NK-92 treated with Interleukin-12 subunit alpha and Interleukin-12 subunit beta, amount 100 ng/mL, for 24 hours (cell line): Measurements from ENCODE around the gene CCDC33.

Experiments
- DNase-seq: peaks from one replicate; lab custom pipeline; 2025; lab: John Stamatoyannopoulos, UW

Gene CCDC33

DNA sequence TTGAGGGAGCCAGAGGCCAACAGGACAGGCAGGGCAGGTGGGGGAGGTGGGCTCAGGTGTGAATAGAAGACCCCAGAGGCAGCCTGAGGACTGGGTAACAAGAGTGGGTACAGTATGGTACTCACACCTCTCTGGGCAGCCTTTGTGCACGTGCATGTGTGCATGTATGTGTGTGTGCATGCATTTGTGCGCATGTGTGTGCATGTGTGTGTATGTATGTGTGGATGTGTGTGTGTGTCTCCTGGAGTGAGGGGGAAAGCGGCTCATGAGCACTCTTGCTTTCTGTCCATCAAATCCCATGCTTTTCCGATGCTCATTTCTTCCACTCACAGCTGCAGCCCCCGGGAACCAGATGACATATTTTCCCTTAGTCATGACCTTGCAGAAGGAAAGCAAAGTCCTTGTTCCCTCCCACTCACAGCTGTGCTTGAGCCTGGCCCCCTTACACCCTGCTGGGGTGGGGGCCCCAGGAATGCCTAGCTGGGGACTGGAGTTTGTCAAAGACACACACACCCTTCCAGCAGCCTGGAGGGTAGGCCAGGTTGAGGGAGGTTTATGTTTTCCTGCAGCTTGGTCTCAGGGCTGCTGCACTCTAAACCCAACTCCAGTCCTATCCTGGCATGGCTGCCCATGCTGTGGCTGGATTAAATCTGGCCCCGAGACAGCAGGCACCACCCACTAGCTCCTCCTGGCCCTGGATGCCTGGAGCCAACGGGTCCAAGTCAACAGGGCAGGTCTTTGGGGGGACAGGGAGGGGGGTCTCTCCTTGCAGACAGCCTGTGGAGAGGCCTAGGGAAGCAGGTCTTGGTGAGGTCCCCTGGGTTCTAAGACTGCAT is 22.5 kb downstream of the CCDC33 start:
- DNase-seq = no peak

DNA sequence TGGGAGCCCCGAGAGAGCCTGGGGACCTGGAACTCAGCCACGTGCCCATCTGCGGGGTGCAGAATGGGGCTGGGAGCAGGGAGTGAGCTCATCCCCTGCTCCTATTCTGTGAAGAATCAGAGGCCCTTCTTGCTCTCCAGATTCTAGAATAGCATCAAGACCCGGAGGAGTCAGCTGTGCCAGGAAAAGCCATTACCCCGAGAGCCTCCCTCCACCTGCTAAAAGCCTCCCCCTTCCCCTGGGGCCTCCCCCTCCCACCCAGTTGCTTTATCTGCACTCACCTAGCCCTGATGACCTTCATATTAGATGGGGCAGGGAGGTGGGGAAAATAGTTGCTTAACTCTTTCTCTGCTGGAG is 23.1 kb downstream of the CCDC33 start:
- no peak for DNase-seq

DNA sequence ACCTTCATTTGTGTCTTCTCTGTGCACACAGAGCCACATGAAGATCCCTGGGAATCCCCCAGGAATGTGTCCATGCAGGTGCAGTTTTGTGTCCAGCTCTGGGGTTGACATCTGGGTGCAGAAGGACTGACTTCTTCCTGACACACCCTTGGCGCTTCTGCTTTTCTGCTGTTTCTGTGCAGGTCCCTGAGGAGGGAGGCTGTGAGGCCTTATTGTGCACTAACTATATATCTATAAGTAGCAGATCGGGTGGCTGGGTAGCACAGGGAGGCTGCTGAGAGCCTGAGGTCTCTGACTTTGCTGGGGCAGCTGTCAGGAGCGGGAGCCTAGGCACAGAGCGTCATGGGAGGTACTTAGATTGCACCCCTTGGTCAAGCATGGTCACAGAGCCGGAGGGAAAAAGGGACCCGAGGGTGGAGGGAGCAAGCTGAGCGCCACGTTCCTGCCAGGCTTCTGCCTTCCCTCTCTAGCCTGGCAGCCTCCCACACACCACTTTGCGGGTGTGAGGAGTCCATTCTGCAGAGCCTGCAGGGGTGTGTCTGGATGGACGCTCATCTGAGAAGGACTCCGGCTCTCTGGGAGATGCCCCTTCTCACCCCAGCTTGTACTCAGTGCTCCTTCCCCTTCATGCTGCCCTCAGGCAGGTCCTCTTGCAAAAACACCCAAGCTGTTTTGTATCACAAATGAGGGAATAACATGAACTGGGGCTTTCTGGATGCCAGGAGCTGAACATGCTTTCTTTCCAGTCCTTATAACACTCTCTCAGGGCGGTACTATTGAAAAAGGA is 23.9 kb downstream of the CCDC33 start:
- DNase-seq = no peak

DNA sequence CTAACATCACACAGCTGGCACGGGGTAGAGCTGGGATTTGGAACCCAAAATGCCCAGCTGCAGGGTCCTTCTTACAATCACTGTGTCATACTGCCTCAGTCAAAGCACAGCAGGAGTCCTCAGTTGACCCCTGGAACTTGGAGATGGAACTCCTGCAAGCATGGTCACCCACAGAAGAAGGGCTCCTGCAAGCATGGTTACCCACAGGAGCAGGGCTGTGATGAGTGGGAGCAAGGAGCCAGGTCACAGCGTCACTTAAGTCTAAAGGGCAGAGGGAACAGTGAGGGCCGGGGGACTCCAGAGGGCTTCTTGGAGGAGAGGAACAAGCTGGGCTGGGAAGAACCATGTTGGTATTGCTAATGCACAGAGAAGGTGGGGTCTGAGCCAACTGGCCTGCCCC is 24.9 kb downstream of the CCDC33 start:
- no peak for DNase-seq

DNA sequence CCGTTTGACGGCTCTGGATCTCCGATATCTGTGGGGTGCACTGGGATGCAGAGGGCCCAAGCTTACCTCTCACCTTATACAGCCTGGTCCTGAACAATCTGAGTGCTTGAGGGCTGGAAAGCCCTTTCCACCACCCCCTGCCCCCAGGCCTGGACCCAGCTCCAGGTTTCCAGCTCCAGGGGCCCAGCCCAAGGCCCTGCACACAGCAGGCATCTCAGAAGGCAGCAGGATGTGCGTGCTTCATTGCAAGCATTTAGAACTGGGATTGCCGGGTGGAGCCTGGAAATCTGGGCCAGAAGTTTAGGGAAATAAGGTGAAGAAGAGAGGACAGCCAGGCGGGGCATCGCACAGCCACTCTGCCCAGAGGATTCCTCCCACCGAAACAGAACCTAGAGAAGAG is 25.6 kb downstream of the CCDC33 start:
- DNase-seq = no peak

DNA sequence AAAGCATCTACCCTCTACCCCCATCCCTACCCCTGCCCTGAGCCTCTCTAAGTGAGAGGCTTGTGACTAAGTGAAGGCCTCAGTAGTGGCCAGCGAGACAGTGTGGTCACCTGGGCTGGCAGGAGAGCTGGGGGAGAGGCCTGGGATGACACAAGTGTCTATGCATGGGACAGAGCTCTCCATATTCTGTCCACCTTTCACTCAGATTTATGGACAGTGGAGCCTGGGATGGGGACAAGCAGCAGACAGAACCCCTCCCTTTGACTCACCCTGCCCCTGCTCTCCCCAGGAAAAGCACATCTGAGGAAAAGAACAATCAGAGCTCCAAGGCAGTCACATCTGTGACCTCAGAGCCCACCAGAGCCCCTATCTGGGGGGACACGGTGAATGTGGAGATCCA is 26.0 kb downstream of the CCDC33 start:
- no peak for DNase-seq

DNA sequence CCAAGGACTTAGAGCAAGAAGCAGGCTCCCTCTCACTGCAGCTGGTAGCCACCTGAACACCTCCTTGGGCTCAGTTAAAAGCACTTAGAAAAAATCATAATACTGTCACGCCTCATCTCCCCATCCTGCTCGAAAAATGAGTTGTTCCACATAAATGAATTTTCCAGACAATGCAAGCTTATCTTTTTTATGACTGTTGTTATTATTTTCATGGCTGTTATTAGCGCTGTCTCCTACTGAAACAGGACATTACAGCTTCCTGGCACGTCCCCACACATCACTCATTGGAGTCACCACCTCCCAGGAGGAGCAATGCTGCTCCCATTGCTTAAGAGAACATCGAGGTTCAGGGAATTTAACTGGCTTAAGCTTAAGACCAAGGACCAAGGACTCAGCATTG is 26.5 kb downstream of the CCDC33 start:
- DNase-seq = no peak

DNA sequence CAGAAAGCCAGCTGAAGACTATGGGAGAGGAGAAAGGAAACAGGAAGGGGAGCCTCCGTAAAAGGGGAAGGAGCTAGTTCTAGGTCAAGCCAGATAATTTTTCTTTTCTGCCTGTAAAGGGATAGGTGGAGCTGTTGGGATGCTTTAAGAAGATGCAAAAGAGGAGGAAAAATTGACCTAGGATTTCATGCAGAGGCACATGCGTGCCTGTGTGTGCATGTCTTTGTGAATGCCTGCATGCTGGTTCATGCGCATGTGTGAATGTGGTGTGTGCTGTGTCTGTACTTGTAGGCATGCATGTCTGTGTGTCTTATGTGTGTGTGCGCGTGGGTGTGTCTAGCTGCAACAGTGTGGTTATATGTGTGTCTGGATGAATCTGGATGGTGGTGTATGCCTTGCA is 27.3 kb downstream of the CCDC33 start:
- DNase-seq = no peak

DNA sequence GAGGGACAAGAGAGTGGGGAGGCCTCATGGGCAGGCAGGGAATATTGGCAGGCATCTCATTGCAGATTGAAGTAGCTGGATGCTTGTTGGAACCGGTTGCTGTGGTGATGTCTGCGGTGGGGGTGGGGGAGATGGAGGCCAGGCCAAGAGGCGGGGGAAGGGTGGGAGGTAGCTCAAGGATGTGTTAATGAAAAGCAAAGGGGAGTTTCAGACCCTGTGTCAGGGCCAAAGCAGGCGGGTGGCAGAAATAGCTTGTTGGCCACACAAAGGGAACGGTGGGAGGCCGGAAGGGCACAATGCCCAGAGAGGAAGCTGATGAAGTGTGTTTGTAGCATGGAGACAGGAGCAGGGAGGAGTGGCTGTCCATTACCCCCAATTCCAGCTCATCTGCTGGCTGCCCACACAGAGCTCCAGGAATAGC is 28.0 kb downstream of the CCDC33 start:
- no peak for DNase-seq

DNA sequence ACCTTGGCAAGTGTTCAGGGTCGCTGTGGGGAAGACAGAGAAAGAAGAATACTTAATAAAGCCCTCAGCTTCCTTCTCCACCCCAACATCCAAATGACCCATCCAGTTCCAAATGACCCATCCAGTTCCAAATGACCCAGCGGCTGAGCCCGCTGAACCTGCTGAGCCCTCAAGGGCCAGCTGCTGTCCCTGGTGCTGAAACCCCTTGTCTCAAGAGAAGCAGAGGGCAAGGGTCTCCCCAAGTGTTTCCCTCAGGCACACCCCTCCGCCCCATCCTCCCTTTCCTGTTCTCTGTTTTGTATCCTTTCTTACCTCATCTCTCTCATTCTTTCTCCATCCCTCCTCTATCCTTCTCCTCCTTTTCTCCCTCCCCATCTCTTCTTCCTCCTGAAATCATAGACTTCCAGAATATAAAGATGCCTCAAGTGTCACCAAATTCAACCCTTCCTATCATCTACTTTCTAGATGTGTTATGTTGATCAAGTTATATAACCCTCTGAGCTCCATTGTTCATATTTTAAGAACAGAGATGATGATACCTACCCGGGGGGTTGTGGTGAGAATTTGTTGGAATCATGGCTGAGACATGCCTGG is 29.0 kb downstream of the CCDC33 start:
- no peak for DNase-seq

DNA sequence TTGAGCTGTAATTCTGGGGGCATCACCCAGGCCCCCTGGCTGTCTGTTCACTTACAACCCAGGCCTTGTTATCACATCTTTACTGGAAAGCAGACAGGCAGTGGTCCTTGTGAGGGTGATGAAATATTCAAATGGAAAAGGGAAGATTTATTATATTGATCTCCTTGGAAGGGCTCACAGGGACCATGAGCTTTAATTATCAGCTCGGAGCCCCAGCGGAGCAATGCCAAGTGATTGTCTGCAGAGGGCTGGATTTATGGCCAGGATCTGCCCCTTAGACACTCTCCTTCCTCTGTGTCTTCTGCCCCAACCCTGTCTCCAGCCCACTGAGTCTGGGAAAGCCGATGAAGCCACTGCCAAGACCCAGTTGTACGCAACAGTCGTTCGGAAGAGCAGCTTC is 31.9 kb downstream of the CCDC33 start:
- no peak for DNase-seq

DNA sequence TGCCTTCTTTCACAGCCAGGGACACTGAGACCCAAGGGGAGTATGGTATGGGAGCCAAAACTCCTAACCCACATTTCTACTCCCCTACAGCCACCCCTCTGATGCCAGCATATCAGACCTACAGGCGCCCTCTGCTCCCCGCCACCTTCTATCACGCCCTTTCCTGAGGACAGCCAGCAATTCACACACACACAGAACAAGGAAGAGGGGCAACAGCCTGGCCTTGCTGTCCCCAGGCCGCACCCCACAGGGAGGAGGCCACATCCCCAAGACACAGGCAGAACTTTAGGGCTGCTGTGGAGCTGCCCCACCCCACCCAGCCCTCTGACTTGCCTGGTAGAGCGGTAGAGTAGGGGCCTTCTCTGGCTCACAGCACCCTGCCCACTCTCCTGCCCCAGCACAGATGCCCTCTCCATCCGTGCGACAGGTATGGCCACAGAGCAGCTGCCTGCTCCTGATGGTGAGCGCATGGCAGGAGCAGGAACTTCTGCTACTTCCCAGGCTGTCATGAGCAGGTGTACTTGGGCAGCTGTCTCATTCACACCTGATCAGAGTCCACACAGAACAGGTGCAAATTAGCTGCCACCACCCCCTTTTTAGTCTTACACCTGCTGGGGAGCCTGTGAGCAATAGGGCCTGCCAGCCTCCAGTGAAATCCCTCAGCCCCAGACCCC is 33.4 kb downstream of the CCDC33 start:
- no peak for DNase-seq

DNA sequence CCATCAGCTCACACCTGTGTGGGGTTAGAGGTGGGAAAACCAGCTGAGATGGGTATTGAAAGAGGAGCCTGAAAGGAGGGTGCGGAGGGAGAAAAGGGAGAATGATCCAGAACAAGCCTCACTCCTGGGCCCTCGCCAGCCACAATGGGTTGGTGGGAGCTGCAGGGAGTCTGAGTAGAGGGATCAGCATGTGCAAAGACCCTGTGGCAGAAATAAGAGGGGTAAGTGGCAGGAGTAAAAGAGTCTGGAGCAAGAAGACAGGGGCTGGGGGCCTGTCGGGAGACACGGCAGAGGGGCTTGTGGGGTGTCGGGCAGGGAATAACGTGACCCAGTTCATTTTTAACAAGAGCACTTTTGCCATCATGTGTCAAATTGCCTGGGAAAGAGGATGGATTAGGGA is 34.0 kb downstream of the CCDC33 start:
- no peak for DNase-seq

DNA sequence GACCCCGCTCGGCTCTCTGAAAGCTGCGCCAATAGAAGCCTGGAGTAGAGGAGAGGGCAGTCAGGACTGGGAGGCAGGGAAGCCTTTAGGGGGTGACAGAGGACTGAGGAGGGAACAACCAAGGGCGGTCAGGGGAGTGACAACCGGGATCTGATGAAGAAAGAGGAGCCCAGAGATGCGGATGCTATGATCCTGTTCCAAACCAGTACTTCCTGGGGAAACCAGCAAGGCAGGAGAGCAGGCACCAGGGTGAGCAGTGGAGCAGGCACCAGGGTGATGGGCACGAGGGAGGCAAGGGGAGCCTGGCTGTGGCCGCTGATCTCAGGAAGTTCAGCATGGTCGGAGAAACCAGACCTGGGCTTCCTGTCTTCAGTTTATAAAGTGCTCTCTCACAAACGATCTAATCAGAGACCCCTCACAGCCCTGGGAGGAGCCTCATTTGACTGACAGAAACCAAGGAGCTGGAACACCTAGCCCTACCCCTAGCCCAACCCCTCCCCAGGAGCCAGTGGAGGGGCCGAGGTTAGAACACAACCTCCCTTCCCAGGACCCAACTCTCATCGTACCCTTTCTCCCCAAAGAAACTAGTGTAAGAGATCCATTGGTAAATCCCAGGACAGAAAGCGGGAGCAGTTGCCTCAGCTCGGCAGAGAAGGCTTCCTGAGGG is 34.9 kb downstream of the CCDC33 start:
- no peak for DNase-seq

DNA sequence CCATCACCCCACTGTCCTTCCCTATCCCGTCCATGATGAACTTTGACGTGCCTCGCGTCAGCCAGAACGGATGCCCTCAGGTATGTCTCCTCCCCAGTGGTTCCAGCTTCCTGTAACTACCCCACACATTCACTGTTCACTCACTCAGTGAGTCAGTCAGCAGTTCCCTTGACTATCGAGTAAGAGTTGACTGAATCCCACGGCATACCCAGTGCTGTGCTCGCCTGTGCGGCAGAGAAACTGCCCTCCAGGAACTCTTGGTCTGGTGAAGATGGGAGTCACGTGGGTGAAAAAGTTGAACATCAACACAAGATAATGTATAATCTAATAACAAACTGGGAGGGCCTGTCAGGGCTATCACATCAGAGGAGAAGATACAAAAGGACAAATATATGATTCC is 36.7 kb downstream of the CCDC33 start:
- no peak for DNase-seq

DNA sequence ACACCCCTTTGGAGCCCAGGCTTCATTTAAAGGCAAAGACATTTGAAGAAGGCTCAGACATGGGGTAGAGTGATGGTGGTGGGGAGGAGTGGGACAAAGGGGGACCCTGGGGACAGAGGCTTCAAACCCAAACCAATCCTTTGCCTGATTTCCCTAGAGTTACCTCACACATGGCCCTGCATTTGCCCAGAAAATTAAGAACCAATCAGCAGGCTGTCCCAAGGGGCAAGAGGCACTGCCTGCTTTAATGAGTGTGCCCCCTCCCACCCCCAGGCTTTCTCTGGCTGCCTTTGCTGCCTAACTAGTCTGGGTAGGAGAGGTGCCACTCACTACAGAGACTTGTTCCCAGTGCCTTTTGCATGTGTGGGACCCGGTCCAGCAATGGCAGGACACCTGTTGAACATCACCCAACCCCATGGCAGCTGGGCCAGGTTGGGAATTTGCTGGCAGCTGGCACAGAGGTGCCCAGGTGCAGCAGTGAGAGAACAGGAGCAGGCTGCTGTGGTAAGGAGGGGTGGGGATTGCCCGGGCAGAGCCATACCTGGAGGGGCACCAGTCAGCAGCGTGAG is 38.4 kb downstream of the CCDC33 start:
- no peak for DNase-seq

DNA sequence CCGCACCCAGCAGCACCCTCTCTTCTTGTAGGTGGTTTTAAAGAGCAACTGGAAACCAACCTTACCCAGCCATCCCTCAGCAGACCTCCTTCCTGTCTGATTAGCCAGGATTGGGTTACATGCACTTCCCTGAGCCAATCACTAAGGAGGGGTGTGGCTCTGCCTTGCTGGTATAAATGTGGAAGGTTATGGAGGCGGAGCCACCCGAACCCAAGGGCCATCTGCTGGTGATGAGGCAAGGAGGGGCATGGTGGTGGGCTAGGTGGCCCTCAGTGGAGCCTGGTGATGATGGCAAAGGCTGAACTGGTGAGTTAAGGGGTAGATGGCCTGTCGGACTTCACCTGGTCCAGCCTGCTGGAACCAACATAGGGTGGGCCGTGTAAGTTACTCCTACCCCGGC is 39.8 kb downstream of the CCDC33 start:
- no peak for DNase-seq

DNA sequence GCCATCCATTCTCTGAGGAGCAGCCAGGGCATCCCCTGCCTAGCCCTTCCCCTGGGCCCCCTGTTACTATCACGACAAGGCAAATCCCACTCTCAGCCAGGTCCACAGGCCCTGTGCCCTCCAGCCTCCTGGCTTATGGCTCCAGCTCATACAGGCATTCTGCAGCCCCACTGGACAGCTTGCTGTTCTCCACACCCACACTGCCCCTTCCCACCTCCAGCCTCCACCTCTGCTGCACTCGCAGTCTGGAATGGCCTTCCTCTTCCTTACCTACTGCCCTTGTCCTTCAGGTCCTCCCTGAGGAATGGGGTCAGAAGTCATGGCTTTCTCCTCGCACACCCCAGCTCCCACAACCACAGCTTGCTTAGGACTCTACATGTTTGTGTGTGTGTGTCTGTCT is 40.4 kb downstream of the CCDC33 start:
- no peak for DNase-seq

DNA sequence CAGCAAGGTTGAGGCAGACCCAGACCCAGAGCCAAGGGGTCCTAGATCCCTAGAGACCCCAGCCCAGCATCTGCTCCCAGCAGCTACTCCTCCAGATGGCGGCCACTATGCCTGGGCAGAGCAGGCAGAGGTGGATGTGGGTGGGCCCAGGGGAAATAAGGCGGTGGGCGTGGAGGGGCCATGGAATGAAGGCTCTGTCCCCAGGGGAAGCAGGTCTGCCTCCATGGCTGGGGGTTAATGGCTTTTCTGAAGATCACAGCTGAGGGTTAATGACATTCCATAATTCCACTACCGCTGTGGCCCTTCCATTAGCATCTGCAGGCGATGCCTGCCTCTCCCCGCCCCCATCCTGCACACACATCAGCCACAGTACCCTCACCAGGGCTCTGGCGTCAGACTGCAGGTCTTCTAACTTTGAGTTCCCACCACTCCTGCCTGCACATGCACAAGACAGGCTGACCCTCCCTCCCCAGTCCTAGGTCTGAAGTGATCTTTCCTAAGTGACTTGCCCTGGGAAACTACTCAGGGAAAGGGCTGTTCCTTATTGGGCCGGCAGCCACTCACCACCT is 41.2 kb downstream of the CCDC33 start:
- no peak for DNase-seq

DNA sequence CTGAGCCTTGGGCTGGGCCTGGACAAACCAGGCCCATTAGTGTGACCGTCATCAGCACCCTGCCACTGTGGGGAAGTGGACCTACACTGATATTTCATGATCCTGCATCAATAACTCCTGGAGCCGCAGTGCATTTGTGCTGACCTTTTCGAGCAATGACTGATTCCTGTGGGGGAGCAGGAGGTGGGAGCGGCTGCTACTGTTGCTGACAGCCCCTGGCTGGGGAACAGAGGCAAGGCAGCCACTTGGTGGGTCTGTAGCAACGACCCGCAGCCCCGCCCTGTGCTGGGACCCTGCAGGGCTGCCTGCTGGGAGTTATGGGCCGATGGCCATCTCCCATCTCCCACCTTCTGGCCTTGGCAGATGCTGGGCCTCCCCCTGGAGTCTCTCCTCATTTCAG is 42.1 kb downstream of the CCDC33 start:
- DNase-seq = no peak
